Tibial artery (tissue), 4 donors: ENCODE results near the gene C12orf56.
"Not testable (repeated sequence)": the region's sequence is repeated elsewhere in the genome, so short reads cannot be mapped to it uniquely, and the experiment has no call there.

Experiments used
- DNase-seq, 2 donors: peaks; one replicate each; pipeline ENCODE4 v3.0.0-alpha.2; 2019
- H3K27ac ChIP-seq, 2 donors: fragments of 200-600 bp; sonication (generic) in 1 of 2; 1 replicate in 1 of 2; 2 replicates in 1 of 2; pipeline ENCODE4 v1.5.1; 2018 to 2019; ENCODE audit warnings: mild to moderate bottlenecking in 1 of 2
- H3K27me3 ChIP-seq, 2 donors: fragments of 200-600 bp; sonication (generic) in 1 of 2; one replicate each; pipeline versions ENCODE4 v1.5.1 to v1.6.0; 2016 to 2019
- H3K36me3 ChIP-seq, 3 donors: fragments of 200-600 bp; sonication (generic) in 2 of 3; one replicate each; pipeline ENCODE4 v1.5.1; 2016 to 2019; ENCODE audit warnings: mild to moderate bottlenecking in 2 of 3
- H3K4me1 ChIP-seq, 4 donors: fragments of 200-600 bp; sonication (generic) in 2 of 4; 1 replicate in 3 of 4; 2 replicates in 1 of 4; pipeline ENCODE4 v1.5.1; 2016 to 2019
- H3K4me3 ChIP-seq, 2 donors: fragments of 200-600 bp; sonication (generic) in 1 of 2; 1 replicate in 1 of 2; 2 replicates in 1 of 2; pipeline ENCODE4 v1.5.1; 2018 to 2019; ENCODE audit warnings: mild to moderate bottlenecking in 2 of 2
- H3K9me3 ChIP-seq, 3 donors: fragments of 200-600 bp; sonication (generic) in 1 of 3; one replicate each; pipeline ENCODE4 v1.5.1; 2016 to 2019
- intact Hi-C: fragments of 100-400 bp; cut with DNase I; formaldehyde crosslinking; loops from one replicate; pipeline ENCODE4 v1.15.0; 2023; ENCODE audit warnings: low total_unique reads
- TF ChIP-seq, protein P1 (sequence below), 2 experiments: fragments of 200-600 bp in 1 of 2; fragments of 450-650 bp in 1 of 2; IDR thresholded peaks; one replicate each; pipeline ENCODE4 v1.5.1; 2017 to 2019; ENCODE audit warnings: antibody characterized with exemption in 2 of 2, mild to moderate bottlenecking in 1 of 2, moderate library complexity in 1 of 2

Gene C12orf56

DNA sequence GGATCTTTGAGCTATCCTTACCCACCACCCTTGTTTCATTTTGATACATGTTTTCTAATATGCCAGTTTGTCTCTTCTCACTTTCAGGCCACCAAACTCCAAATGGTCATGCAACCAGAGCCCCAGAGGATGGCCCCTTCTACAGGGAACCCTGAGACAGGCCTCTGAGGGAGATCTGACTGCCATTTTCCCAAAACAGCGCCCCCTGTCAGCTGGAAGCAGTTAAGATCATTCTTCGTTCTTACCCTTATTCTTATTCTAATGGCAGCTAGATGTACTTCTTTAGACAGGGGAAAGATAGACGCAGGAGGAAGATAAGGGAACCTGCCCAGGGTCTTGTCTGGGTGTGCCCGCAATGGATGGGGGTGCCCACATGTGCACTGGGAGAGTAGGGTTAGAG, 38.4 kb downstream of the C12orf56 start:
- H3K36me3 ChIP-seq = no peaks in the 10 kb centered on the region
- no peaks in the 10 kb centered on the region for H3K4me1 ChIP-seq
- no peak overlapping the region for H3K4me3 ChIP-seq
- TF ChIP-seq, protein P1, sequence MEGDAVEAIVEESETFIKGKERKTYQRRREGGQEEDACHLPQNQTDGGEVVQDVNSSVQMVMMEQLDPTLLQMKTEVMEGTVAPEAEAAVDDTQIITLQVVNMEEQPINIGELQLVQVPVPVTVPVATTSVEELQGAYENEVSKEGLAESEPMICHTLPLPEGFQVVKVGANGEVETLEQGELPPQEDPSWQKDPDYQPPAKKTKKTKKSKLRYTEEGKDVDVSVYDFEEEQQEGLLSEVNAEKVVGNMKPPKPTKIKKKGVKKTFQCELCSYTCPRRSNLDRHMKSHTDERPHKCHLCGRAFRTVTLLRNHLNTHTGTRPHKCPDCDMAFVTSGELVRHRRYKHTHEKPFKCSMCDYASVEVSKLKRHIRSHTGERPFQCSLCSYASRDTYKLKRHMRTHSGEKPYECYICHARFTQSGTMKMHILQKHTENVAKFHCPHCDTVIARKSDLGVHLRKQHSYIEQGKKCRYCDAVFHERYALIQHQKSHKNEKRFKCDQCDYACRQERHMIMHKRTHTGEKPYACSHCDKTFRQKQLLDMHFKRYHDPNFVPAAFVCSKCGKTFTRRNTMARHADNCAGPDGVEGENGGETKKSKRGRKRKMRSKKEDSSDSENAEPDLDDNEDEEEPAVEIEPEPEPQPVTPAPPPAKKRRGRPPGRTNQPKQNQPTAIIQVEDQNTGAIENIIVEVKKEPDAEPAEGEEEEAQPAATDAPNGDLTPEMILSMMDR (IDR thresholded peaks at IDR 0.05) = no peak
- H3K27me3 ChIP-seq = no peaks in the 10 kb centered on the region
- no peak for DNase-seq
- intact Hi-C loops = no loop called here
- no peak overlapping the region for H3K27ac ChIP-seq
- peaks cover 0 to 10% (median 3%) of the 10 kb centered on the region in 3 donors for H3K9me3 ChIP-seq

DNA sequence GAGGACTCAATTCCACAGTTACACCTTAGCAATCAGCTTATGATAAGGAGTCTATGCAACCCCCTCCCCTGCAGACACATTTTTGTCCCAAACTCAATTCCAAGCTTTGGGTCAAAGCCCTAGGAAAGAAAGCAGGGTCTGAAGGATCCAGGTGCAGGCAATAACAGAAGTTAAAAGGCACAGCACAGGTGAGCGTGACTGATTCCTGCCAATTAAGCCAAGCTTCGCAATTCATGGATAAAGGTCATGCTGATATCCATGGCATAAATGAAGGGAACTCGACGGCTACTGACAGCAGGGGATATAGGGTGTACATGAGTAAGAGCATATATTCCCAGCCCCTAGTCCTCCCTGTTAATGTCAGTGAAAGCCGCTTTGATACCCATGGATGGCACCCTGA, 39.3 kb downstream of the C12orf56 start:
- peaks cover 0 to 6% (median 2%) of the 10 kb centered on the region in 3 donors for H3K9me3 ChIP-seq
- H3K36me3 ChIP-seq = no peaks in the 10 kb centered on the region
- intact Hi-C loops = no loop called here
- no peak overlapping the region for H3K4me3 ChIP-seq
- no peaks in the 10 kb centered on the region for H3K27me3 ChIP-seq
- TF ChIP-seq, protein P1 (IDR thresholded peaks at IDR 0.05) = no peak
- H3K4me1 ChIP-seq = no peaks in the 10 kb centered on the region
- no peak for DNase-seq
- no peak overlapping the region for H3K27ac ChIP-seq

DNA sequence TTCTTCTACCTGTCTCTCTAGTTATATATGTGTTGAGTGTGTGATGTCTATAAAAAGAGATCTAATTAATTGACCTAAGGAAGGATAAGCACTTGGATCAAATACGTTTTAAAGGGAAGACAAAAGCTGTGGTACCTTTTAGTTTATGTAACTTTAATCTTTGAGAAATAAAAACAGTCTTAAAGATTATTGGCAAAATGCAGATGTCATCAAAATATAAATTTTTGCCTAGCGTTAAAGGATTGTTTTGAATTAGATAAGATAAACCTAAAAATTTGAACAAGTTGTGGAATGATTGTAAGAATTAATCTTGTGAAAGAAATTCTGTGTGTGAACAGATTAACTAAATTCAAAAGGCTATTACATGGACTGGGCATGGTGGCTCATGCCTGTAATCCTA, 42.9 kb downstream of the C12orf56 start:
- H3K4me1 ChIP-seq = no peaks in the 10 kb centered on the region
- no peak overlapping the region for H3K4me3 ChIP-seq
- no peak overlapping the region for H3K27ac ChIP-seq
- H3K9me3 ChIP-seq = no peaks in the 10 kb centered on the region
- H3K36me3 ChIP-seq = no peaks in the 10 kb centered on the region
- DNase-seq = no peak
- TF ChIP-seq, protein P1 (IDR thresholded peaks at IDR 0.05) = no peak
- intact Hi-C loops = no loop called here
- no peaks in the 10 kb centered on the region for H3K27me3 ChIP-seq

DNA sequence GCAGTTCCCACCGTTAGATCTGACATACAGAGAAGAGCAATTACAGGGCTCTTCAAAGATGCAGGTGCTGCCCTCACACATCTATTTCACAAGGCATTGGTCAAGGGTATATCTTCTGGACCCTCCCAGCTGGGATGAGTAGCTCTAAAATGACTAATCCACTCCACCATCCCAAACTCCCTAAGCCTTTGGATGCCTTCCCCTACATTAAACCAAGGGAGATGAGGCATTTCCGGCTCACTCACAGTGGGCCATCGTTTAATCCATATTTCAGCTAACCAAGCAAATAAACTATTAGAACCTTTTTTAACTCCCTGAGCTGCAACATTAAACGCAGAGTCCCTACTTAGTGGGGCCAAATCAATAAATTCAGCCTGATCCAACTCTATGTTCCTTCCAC, 45.9 kb downstream of the C12orf56 start:
- DNase-seq, intact Hi-C loops, H3K27ac ChIP-seq, H3K4me1 ChIP-seq, H3K36me3 ChIP-seq, H3K4me3 ChIP-seq, H3K9me3 ChIP-seq, H3K27me3 ChIP-seq: not testable (repeated sequence)

DNA sequence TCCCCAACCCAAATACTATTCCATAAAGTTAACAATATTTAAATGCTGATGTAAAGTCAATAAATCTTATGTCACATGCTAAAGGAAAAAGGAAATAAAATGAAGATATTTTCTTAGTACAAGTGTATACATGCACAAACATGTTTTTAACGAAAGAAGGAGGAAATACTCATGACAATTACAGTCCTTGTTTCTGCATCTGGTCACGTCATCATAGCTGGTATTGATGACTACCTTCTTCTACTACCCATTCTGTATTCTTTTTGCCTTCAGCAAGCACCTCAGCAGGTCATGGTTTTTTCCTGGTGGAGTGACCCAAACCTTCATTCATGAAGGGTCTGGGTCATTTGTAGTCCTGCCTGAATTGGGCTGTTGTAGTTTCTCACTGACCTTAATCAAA, 50.0 kb downstream of the C12orf56 start:
- H3K27ac ChIP-seq, H3K27me3 ChIP-seq, intact Hi-C loops, H3K4me1 ChIP-seq, H3K4me3 ChIP-seq, H3K36me3 ChIP-seq, H3K9me3 ChIP-seq, DNase-seq: not testable (repeated sequence)

DNA sequence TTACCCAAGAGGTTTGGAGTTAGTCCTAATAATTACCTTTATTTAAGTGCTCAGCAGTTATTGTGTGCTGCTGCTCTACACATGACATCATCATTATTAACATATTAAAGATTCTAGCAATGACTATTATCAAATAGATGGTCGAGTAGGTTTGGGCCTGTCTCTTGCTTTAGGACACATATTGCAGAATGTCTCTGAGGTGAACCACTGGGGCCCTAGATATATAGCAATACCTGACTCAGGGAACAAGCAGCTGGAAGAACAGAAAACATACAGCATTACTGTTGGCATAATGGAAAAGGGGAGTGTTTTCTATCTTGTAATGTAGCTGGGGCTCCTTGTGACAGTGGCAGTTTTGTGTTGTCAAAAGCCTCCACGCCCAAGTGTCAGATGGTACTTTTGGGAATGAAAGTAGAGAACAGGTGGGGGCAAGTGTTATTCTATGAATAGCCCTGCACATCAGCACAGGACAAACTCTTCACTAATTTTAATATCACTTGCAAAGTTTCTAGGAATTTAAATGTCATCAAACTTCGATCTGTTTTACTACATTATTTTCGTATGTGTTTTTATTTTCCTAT, 54.6 kb downstream of the C12orf56 start:
- H3K4me3 ChIP-seq = no peak overlapping the region
- intact Hi-C loops = no loop called here
- TF ChIP-seq, protein P1 (IDR thresholded peaks at IDR 0.05) = no peak

DNA sequence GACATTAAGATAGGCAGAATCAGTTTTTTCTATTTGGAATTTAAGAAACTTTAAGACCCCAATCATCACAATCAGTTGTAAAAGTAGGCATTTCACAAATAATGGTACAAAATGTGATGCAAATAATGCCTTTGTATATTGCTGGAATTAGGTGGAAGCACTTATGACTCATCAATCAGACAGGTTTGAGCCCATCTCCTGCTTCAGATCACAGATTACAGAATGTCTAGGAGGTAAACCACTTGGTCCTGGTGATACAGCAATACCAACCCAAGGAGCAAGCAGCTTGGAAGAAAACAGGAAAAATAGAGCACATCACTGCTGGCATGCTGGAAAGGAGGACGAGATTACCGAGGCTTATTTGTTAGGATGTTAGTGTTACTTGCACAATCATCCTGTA, 57.6 kb downstream of the C12orf56 start:
- intact Hi-C loops = no loop called here
- no peak for DNase-seq
- no peak overlapping the region for H3K4me3 ChIP-seq
- no peaks in the 10 kb centered on the region for H3K27me3 ChIP-seq
- no peaks in the 10 kb centered on the region for H3K36me3 ChIP-seq
- no peak overlapping the region for H3K27ac ChIP-seq
- TF ChIP-seq, protein P1 (IDR thresholded peaks at IDR 0.05) = no peak
- no peaks in the 10 kb centered on the region for H3K9me3 ChIP-seq
- no peaks in the 10 kb centered on the region for H3K4me1 ChIP-seq

More for the DNA sequence above, 54.6 kb downstream of the C12orf56 start:
- no peaks in the 10 kb centered on the region for H3K27me3 ChIP-seq
- no peaks in the 10 kb centered on the region for H3K9me3 ChIP-seq
- H3K36me3 ChIP-seq = no peaks in the 10 kb centered on the region
- no peak overlapping the region for H3K27ac ChIP-seq
- DNase-seq = no peak
- H3K4me1 ChIP-seq = no peaks in the 10 kb centered on the region
